ENCODE data around the gene PRRX2.
"Not testable (repeated sequence)": the region's sequence is repeated elsewhere in the genome, so short reads cannot be mapped to it uniquely, and the experiment has no call there.

Gene PRRX2

GRCh38 chr9:129759319-129759718, 93.9 kb downstream of the PRRX2 start:
- no peak for DNase-seq (ENCODE audit: low spot score)

GRCh38 chr9:129759804-129760502, 94.5 kb downstream of the PRRX2 start:
- no peak for DNase-seq (ENCODE audit: low spot score)

GRCh38 chr9:129760784-129761183, 95.3 kb downstream of the PRRX2 start:
- DNase-seq (ENCODE audit: low spot score) = not testable (repeated sequence)

GRCh38 chr9:129761293-129761900, 96.0 kb downstream of the PRRX2 start:
- DNase-seq (ENCODE audit: low spot score) = no peak

GRCh38 chr9:129761901-129762369, 96.5 kb downstream of the PRRX2 start:
- DNase-seq (ENCODE audit: low spot score) = peak; percentile 89

GRCh38 chr9:129762370-129762984, 97.0 kb downstream of the PRRX2 start:
- DNase-seq (ENCODE audit: low spot score) = peak; percentile 85

- no peak for DNase-seq (ENCODE audit: low spot score)
These were observed 97.8 kb downstream of the PRRX2 start for GRCh38 chr9:129762985-129763926.

GRCh38 chr9:129765764-129766317, 100.4 kb downstream of the PRRX2 start:
- DNase-seq (ENCODE audit: low spot score) = no peak

GRCh38 chr9:129768486-129768885, 103.0 kb downstream of the PRRX2 start:
- DNase-seq (ENCODE audit: low spot score) = no peak

- DNase-seq (ENCODE audit: low spot score) = no peak
These were observed 104.2 kb downstream of the PRRX2 start for GRCh38 chr9:129769669-129770068.

- no peak for DNase-seq (ENCODE audit: low spot score)
These were observed 105.3 kb downstream of the PRRX2 start for GRCh38 chr9:129770741-129771140.

Measured in kidney tubule cell (primary cell).